Liver (tissue), 9 donors: ENCODE results near the gene DDA1. TPM values are rescaled to one million over a fixed set of nuclear protein-coding genes. Genes with fewer than 3 reads are reported as not detected.

Experiments used
- DNase-seq: peaks from one replicate; pipeline ENCODE4 v3.0.0-alpha.2; 2017; ENCODE audit warnings: low spot score
- H3K27ac ChIP-seq, 2 donors: one replicate each; pipeline ENCODE4 v1.7.0; 2013; ENCODE audit warnings: inconsistent platforms in 2 of 2, low read length in 2 of 2, control low read depth in 1 of 2, low read depth in 1 of 2, mild to moderate bottlenecking in 1 of 2
- H3K27me3 ChIP-seq, 4 donors: one replicate each; pipeline versions ENCODE4 v1.6.1 to v1.7.0; 2013; ENCODE audit warnings: low read length in 3 of 4, inconsistent platforms in 1 of 4, mild to moderate bottlenecking in 1 of 4, moderate library complexity in 1 of 4; ENCODE audit not compliant: control insufficient read depth in 4 of 4, insufficient read depth in 4 of 4
- H3K36me3 ChIP-seq, 4 donors: one replicate each; pipeline versions ENCODE4 v1.6.1 to v1.7.0; 2013; ENCODE audit warnings: low read length in 3 of 4, mild to moderate bottlenecking in 3 of 4, low read depth in 1 of 4, moderate library complexity in 1 of 4; ENCODE audit not compliant: control insufficient read depth in 4 of 4, insufficient read depth in 3 of 4
- H3K4me1 ChIP-seq, 4 donors: one replicate each; pipeline versions ENCODE4 v1.6.1 to v1.7.0; 2013; ENCODE audit warnings: low read length in 3 of 4, mild to moderate bottlenecking in 3 of 4, moderate library complexity in 1 of 4; ENCODE audit not compliant: control insufficient read depth in 4 of 4, insufficient read depth in 4 of 4
- H3K4me3 ChIP-seq, 3 donors: one replicate each; pipeline versions ENCODE4 v1.6.1 to v1.7.0; 2013; ENCODE audit warnings: low read length in 3 of 3, control low read depth in 1 of 3, low read depth in 1 of 3, mild to moderate bottlenecking in 1 of 3
- H3K9ac ChIP-seq, 2 donors: one replicate each; pipeline ENCODE4 v1.7.0; 2013; ENCODE audit warnings: low read length in 2 of 2, mild to moderate bottlenecking in 2 of 2, moderate library complexity in 2 of 2, control low read depth in 1 of 2, low read depth in 1 of 2
- H3K9me3 ChIP-seq, 4 donors: one replicate each; pipeline versions ENCODE4 v1.6.1 to v1.7.0; 2013; ENCODE audit warnings: low read length in 3 of 4; ENCODE audit not compliant: control insufficient read depth in 4 of 4
- EGR1 ChIP-seq, 2 donors: IDR thresholded peaks; 2 replicates each; pipeline ENCODE4 v1.6.1; 2016 to 2018; ENCODE audit warnings: antibody characterized with exemption in 2 of 2, low read depth in 2 of 2
- GABPA ChIP-seq, 2 donors: IDR thresholded peaks in 1 of 2; conservative IDR thresholded peaks in 1 of 2; 2 replicates each; pipeline ENCODE4 v1.6.1; 2016; ENCODE audit warnings: antibody characterized with exemption in 2 of 2, mild to moderate bottlenecking in 1 of 2, moderate library complexity in 1 of 2
- HNF4A ChIP-seq, 2 donors: conservative IDR thresholded peaks; 2 replicates each; pipeline ENCODE4 v1.6.1; 2016; ENCODE audit warnings: antibody characterized with exemption in 2 of 2, mild to moderate bottlenecking in 2 of 2
- HNF4G ChIP-seq: IDR thresholded peaks from 2 replicates; pipeline ENCODE4 v1.6.1; 2016; ENCODE audit warnings: antibody characterized with exemption
- JUND ChIP-seq, 2 donors: IDR thresholded peaks; 2 replicates each; pipeline ENCODE4 v1.6.1; 2016; ENCODE audit warnings: antibody characterized with exemption in 2 of 2
- NR2F2 ChIP-seq: IDR thresholded peaks from 2 replicates; pipeline ENCODE4 v1.6.1; 2016; ENCODE audit warnings: antibody characterized with exemption
- RAD21 ChIP-seq, 2 donors: IDR thresholded peaks; 2 replicates each; pipeline ENCODE4 v1.6.1; 2016; ENCODE audit warnings: antibody characterized with exemption in 2 of 2, mild to moderate bottlenecking in 2 of 2
- SP1 ChIP-seq: IDR thresholded peaks from 2 replicates; pipeline ENCODE4 v1.6.1; 2018; ENCODE audit warnings: antibody characterized with exemption, mild to moderate bottlenecking
- TAF1 ChIP-seq: conservative IDR thresholded peaks from 2 replicates; pipeline ENCODE4 v1.6.1; 2016; ENCODE audit warnings: antibody characterized with exemption, mild to moderate bottlenecking
- YY1 ChIP-seq: IDR thresholded peaks from 2 replicates; pipeline ENCODE4 v1.6.1; 2016; ENCODE audit warnings: antibody characterized with exemption, mild to moderate bottlenecking
- WGBS: extraction: QIAGEN DNeasy Blood & Tissue Kit; methylation state at CpG from one replicate; pipeline ENCODE4 v1.1.7; 2013; 5-methylcytosine and 5-hydroxymethylcytosine counted together
- polyA plus RNA-seq, 2 donors: library from polyadenylated mRNA; stranded (reverse) in 1 of 2; unstranded in 1 of 2; fragments of 200-250 nt in 1 of 2; fragments of >200 nt in 1 of 2; fragmentation: Nextera tagmentation in 1 of 2; extraction: Ambion mirVana in 1 of 2; gene quantifications; one replicate each; pipeline versions ENCODE4 v1.2.1 to v1.2.3, GENCODE V29; 2013 to 2015
- total RNA-seq, 2 donors: library from RNA; depleted of rRNA; stranded (reverse); fragments of >200 nt; gene quantifications; one replicate each; pipeline ENCODE4 v1.2.3, GENCODE V29; 2014
- TF ChIP-seq, protein P1 (sequence below): IDR thresholded peaks from 2 replicates; pipeline ENCODE4 v1.6.1; 2016; ENCODE audit warnings: antibody characterized with exemption
- TF ChIP-seq, protein P2 (sequence below): fragments of 150-350 bp; IDR thresholded peaks from 2 replicates; pipeline ENCODE4 v1.5.1; 2017; ENCODE audit warnings: improper control_type of control experiment, low read depth, low read length; ENCODE audit not compliant: missing input control
- TF ChIP-seq, protein P3 (sequence below): IDR thresholded peaks from 2 replicates; pipeline ENCODE4 v1.6.1; 2016; ENCODE audit warnings: antibody characterized with exemption
- TF ChIP-seq, protein P4 (sequence below): IDR thresholded peaks from 2 replicates; pipeline ENCODE4 v1.6.1; 2016; ENCODE audit warnings: antibody characterized with exemption, mild to moderate bottlenecking
- donor health status: healthy.
- donor health status: healthy.
- donor health status: healthy.
- donor health status: healthy.
- donor health status: healthy.

The DDA1 gene
- total and polyA plus RNA-seq, 4 donors, result 7.9 to 37.9 (median 20.8) TPM

DNA sequence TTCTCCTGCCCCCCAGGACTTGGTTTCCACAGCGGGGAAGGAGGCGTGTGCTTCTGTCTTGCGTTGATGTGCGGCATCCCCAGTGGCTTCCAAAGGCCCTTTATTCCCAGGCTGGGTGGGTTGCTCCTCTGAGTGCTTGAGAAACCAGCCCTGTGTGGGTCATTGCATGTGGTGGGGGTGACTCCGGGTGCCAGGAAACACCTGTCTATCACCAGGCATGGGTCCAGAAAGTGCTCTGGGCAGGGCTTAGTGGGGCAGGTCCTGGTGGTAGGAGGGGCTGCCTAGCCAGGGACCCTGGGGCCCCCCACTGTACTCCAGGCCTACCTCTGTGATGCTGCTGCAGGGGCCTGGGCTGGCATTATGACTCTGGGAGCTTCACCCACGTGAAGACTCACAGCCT, 9.6 kb downstream of the DDA1 start:
- Histone ChIP-seq H3K9ac (no peak overlapping the region), H3K4me1 (no peaks in the 10 kb centered on the region), H3K27ac (no peak overlapping the region), H3K27me3 (no peaks in the 10 kb centered on the region), H3K9me3 (no peaks in the 10 kb centered on the region), H3K36me3 (peaks cover 22 to 44% (median 28%) of the 10 kb centered on the region in 4 donors), H3K4me3 (no peak overlapping the region)
- 85% methylated on average over 6 of the region's 6 CpGs for WGBS
- TF ChIP-seq EGR1 (IDR thresholded peaks at IDR 0.05; ENCODE audit: low read depth in 2 of 2) (no peak), HNF4A (conservative IDR thresholded peaks at IDR 0.05) (no peak), HNF4G (no peak), RAD21 (IDR thresholded peaks at IDR 0.05) (no peak), SP1 (no peak), NR2F2 (no peak)
- TF ChIP-seq, protein P1, sequence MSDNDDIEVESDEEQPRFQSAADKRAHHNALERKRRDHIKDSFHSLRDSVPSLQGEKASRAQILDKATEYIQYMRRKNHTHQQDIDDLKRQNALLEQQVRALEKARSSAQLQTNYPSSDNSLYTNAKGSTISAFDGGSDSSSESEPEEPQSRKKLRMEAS, result no peak
- no peak for DNase-seq

DNA sequence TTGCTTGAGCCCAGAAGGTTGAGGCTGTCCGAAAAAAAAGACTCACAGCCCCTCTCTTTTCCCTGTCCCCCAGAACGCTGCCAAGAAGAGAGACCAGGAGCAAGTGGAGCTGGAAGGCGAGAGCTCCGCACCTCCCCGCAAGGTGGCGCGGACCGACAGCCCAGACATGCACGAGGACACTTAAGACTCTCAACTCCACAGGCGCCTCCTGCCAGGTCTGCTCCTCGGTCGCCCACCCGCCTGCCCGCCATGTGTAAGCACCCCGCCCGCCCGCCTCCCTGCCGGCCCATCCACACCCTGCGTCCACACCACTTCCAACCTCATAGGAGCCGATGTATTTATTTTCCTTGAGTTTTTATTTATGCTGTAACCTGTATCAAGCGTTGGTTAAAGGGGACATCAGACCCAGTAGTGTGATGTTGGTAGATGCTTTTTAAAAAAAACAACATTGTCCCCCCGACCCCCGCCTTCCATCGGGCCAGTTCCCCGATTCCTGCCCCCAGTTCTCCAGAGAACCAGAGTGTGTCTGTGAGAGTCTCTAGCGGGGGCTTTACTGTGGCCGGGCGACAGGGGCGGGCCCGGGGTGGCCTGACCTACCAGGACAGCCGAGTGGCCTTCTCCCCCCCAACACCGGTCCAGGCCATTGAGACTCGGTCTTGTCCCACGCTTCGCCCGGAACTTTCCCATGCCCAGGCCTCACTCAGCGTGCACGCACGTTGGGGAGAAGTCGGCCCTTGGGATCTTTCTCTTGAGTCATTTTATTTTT, 10.3 kb downstream of the DDA1 start:
- Histone ChIP-seq H3K36me3 (peaks cover 19 to 37% (median 22%) of the 10 kb centered on the region in 4 donors), H3K4me1 (no peaks in the 10 kb centered on the region), H3K4me3 (no peak overlapping the region), H3K27me3 (no peaks in the 10 kb centered on the region), H3K9me3 (no peaks in the 10 kb centered on the region), H3K27ac (no peak overlapping the region), H3K9ac (no peak overlapping the region)
- WGBS, result 96% methylated on average over 40 of the region's 40 CpGs
- no peak for DNase-seq
- TF ChIP-seq, protein P2, sequence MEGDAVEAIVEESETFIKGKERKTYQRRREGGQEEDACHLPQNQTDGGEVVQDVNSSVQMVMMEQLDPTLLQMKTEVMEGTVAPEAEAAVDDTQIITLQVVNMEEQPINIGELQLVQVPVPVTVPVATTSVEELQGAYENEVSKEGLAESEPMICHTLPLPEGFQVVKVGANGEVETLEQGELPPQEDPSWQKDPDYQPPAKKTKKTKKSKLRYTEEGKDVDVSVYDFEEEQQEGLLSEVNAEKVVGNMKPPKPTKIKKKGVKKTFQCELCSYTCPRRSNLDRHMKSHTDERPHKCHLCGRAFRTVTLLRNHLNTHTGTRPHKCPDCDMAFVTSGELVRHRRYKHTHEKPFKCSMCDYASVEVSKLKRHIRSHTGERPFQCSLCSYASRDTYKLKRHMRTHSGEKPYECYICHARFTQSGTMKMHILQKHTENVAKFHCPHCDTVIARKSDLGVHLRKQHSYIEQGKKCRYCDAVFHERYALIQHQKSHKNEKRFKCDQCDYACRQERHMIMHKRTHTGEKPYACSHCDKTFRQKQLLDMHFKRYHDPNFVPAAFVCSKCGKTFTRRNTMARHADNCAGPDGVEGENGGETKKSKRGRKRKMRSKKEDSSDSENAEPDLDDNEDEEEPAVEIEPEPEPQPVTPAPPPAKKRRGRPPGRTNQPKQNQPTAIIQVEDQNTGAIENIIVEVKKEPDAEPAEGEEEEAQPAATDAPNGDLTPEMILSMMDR, result no peak

DNA sequence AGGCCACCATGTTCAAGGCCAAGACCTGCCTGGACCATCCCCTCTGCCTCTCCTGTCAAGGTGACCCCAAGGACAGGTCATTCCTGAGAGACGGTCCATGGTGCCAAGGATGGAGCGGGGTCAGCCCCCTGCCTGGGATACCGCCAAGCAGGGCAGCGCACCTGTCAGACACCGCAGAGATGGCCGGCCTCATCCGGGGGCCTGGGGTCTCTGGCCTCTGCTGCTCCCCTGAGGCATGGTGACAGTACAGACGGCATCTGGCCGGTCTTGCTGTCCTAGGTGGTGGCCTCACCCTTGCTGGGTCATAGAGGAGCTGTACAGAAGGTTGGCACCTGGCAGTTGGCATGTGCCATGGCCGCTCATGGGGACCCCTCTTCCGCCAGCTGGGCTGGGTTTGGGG, 11.1 kb downstream of the DDA1 start:
- WGBS, result 87% methylated on average over 11 of the region's 11 CpGs
- peaks cover 0 to 7% (median 3%) of the 10 kb centered on the region in 4 donors for H3K4me1 ChIP-seq
- no peak for TF ChIP-seq YY1
- no peak for TF ChIP-seq NR2F2
- no peak for TF ChIP-seq GABPA (IDR thresholded peaks at IDR 0.05 in 1 of 2, conservative IDR thresholded peaks at IDR 0.05 in 1 of 2)
- TF ChIP-seq EGR1 (IDR thresholded peaks at IDR 0.05; ENCODE audit: low read depth in 2 of 2), result no peak
- TF ChIP-seq TAF1, result no peak
- TF ChIP-seq, protein P3, sequence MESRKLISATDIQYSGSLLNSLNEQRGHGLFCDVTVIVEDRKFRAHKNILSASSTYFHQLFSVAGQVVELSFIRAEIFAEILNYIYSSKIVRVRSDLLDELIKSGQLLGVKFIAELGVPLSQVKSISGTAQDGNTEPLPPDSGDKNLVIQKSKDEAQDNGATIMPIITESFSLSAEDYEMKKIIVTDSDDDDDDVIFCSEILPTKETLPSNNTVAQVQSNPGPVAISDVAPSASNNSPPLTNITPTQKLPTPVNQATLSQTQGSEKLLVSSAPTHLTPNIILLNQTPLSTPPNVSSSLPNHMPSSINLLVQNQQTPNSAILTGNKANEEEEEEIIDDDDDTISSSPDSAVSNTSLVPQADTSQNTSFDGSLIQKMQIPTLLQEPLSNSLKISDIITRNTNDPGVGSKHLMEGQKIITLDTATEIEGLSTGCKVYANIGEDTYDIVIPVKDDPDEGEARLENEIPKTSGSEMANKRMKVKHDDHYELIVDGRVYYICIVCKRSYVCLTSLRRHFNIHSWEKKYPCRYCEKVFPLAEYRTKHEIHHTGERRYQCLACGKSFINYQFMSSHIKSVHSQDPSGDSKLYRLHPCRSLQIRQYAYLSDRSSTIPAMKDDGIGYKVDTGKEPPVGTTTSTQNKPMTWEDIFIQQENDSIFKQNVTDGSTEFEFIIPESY, result no peak
- TF ChIP-seq, protein P4, sequence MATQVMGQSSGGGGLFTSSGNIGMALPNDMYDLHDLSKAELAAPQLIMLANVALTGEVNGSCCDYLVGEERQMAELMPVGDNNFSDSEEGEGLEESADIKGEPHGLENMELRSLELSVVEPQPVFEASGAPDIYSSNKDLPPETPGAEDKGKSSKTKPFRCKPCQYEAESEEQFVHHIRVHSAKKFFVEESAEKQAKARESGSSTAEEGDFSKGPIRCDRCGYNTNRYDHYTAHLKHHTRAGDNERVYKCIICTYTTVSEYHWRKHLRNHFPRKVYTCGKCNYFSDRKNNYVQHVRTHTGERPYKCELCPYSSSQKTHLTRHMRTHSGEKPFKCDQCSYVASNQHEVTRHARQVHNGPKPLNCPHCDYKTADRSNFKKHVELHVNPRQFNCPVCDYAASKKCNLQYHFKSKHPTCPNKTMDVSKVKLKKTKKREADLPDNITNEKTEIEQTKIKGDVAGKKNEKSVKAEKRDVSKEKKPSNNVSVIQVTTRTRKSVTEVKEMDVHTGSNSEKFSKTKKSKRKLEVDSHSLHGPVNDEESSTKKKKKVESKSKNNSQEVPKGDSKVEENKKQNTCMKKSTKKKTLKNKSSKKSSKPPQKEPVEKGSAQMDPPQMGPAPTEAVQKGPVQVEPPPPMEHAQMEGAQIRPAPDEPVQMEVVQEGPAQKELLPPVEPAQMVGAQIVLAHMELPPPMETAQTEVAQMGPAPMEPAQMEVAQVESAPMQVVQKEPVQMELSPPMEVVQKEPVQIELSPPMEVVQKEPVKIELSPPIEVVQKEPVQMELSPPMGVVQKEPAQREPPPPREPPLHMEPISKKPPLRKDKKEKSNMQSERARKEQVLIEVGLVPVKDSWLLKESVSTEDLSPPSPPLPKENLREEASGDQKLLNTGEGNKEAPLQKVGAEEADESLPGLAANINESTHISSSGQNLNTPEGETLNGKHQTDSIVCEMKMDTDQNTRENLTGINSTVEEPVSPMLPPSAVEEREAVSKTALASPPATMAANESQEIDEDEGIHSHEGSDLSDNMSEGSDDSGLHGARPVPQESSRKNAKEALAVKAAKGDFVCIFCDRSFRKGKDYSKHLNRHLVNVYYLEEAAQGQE, result no peak
- TF ChIP-seq JUND (IDR thresholded peaks at IDR 0.05), result no peak
- H3K27ac ChIP-seq, result no peak overlapping the region
- no peaks in the 10 kb centered on the region for H3K9me3 ChIP-seq
- no peaks in the 10 kb centered on the region for H3K27me3 ChIP-seq
- DNase-seq, result no peak
- H3K36me3 ChIP-seq, result peaks cover 15 to 34% (median 21%) of the 10 kb centered on the region in 4 donors
- no peak overlapping the region for H3K4me3 ChIP-seq
- H3K9ac ChIP-seq, result no peak overlapping the region
